Chondrocyte (in vitro differentiated cells): ENCODE measurements around the gene PTGIS. TPM values are rescaled to one million over a fixed set of nuclear protein-coding genes. Genes with fewer than 3 reads are reported as not detected.
"Not testable (repeated sequence)": the region's sequence is repeated elsewhere in the genome, so short reads cannot be mapped to it uniquely, and the experiment has no call there.

ENCODE experiments used
- DNase-seq: peaks from one replicate; pipeline ENCODE4 v3.0.0; 2021; ENCODE audit warnings: mixed read lengths, low spot score
- H3K27ac Mint-ChIP-seq: one replicate; pipeline ENCODE4 v1.8.0; 2021; ENCODE audit warnings: mild to moderate bottlenecking, moderate library complexity, mixed read lengths; ENCODE audit not compliant: unreplicated experiment
- H3K27me3 Mint-ChIP-seq: 2 replicates; pipeline ENCODE4 v1.8.0; 2021; ENCODE audit warnings: low read depth, mixed read lengths
- H3K36me3 Mint-ChIP-seq: 2 replicates; pipeline ENCODE4 v1.8.0; 2021; ENCODE audit warnings: low read depth, mixed read lengths
- H3K4me1 Mint-ChIP-seq: 2 replicates; pipeline ENCODE4 v1.8.0; 2021; ENCODE audit warnings: low read depth, mild to moderate bottlenecking, mixed read lengths
- H3K4me3 Mint-ChIP-seq: one replicate; pipeline ENCODE4 v1.8.0; 2021; ENCODE audit warnings: mild to moderate bottlenecking, moderate library complexity, mixed read lengths; ENCODE audit not compliant: unreplicated experiment
- H3K9me3 Mint-ChIP-seq: 2 replicates; pipeline ENCODE4 v1.8.0; 2021; ENCODE audit warnings: low read depth, mixed read lengths
- CTCF ChIP-seq: fragments of 200-600 bp; sonication (generic); IDR thresholded peaks from 2 replicates; pipeline ENCODE4 v1.5.0; 2021; ENCODE audit warnings: antibody characterized with exemption, mild to moderate bottlenecking, moderate library complexity
- total RNA-seq: library from RNA; stranded (reverse); gene quantifications from 3 replicates; pipeline ENCODE4 v1.2.1, GENCODE V29; 2021

The PTGIS gene
- total RNA-seq, 1 donor from 2014 or later: 91.5 TPM

- no peak for TF ChIP-seq CTCF
- DNase-seq: no peak
- Mint-ChIP-seq H3K4me1 (peaks cover 6% of the 10 kb centered on the region), H3K4me3 (no peak overlapping the region), H3K27me3 (no peaks in the 10 kb centered on the region), H3K9me3 (no peaks in the 10 kb centered on the region), H3K27ac (no peak overlapping the region), H3K36me3 (no peaks in the 10 kb centered on the region)
These were observed 46.6 kb upstream of the PTGIS start for GRCh38 chr20:49614338-49615050.

GRCh38 chr20:49612127-49612738, 44.3 kb upstream of the PTGIS start:
- Mint-ChIP-seq H3K36me3 (peaks cover 1% of the 10 kb centered on the region), H3K4me3 (no peak overlapping the region), H3K4me1 (peaks cover 10% of the 10 kb centered on the region), H3K27ac (no peak overlapping the region), H3K27me3 (no peaks in the 10 kb centered on the region), H3K9me3 (no peaks in the 10 kb centered on the region)
- no peak for TF ChIP-seq CTCF
- no peak for DNase-seq

- DNase-seq, H3K27me3 Mint-ChIP-seq, H3K27ac Mint-ChIP-seq, H3K9me3 Mint-ChIP-seq, H3K36me3 Mint-ChIP-seq, H3K4me3 Mint-ChIP-seq: not testable (repeated sequence)
- TF ChIP-seq CTCF: peak; percentile 50
- H3K4me1 Mint-ChIP-seq: peaks cover 10% of the 10 kb centered on the region
These were observed 43.7 kb upstream of the PTGIS start for GRCh38 chr20:49611539-49612126.

- H3K4me3 Mint-ChIP-seq: peak overlapping the region; percentile 55
- DNase-seq: no peak
- H3K36me3 Mint-ChIP-seq: peaks cover 1% of the 10 kb centered on the region
- peaks cover 15% of the 10 kb centered on the region for H3K4me1 Mint-ChIP-seq
- TF ChIP-seq CTCF: peak; percentile 99
- H3K9me3 Mint-ChIP-seq: no peaks in the 10 kb centered on the region
- no peaks in the 10 kb centered on the region for H3K27me3 Mint-ChIP-seq
- no peak overlapping the region for H3K27ac Mint-ChIP-seq
These were observed 43.0 kb upstream of the PTGIS start for GRCh38 chr20:49610691-49611538.
